B cell (primary cell): ENCODE measurements around the gene REV1. TPM values are rescaled to one million over a fixed set of nuclear protein-coding genes. Genes with fewer than 3 reads are reported as not detected.
"Not testable (repeated sequence)": the region's sequence is repeated elsewhere in the genome, so short reads cannot be mapped to it uniquely, and the experiment has no call there.

ENCODE experiments used
- ATAC-seq: fragments of 200-7000 bp; cut with Tn5 transposase; one replicate; pipeline ENCODE4 v1.10.0; 2021; ENCODE audit warnings: low read depth, mild to moderate bottlenecking, moderate number of reproducible peaks, moderate library complexity
- CTCF ChIA-PET: fragments of 350-600 bp; sonication (Branson Sonifier 250); formaldehyde crosslinking; loops from one replicate; lab custom pipeline; 2021; ENCODE audit warnings: antibody characterized with exemption, inconsistent platforms; lab: Charles Lee
- POLR2A ChIA-PET: fragments of 350-600 bp; sonication (Branson Sonifier 250); formaldehyde crosslinking; loops from one replicate; lab custom pipeline; 2021; ENCODE audit warnings: antibody characterized with exemption; lab: Charles Lee
- DNase-seq: peaks from one replicate; pipeline ENCODE4 v3.0.0; 2013
- H2AFZ ChIP-seq: 2 replicates; pipeline ENCODE4 v1.6.1; 2012; ENCODE audit warnings: mild to moderate bottlenecking, low read depth, low read length; ENCODE audit not compliant: insufficient read depth, poor library complexity, severe bottlenecking
- H3K27ac ChIP-seq, 2 donors: 1 replicate in 1 of 2; 2 replicates in 1 of 2; pipeline ENCODE4 v1.5.1; 2012 to 2013; ENCODE audit warnings: low read length in 2 of 2, mild to moderate bottlenecking in 2 of 2, moderate library complexity in 1 of 2
- H3K27me3 ChIP-seq, 4 experiments: fragments of 200-600 bp in 1 of 4; sonication (generic) in 1 of 4; replicated peaks in 1 of 4; 1 replicate in 2 of 4; 2 replicates in 2 of 4; pipeline versions ENCODE4 v1.6.1 to v1.7.0; 2013 to 2016; ENCODE audit warnings: low read length in 3 of 4, mild to moderate bottlenecking in 2 of 4, mixed read lengths in 1 of 4, moderate library complexity in 1 of 4; ENCODE audit not compliant: insufficient read depth in 4 of 4, control insufficient read depth in 3 of 4; ENCODE audit errors: control extremely low read depth in 1 of 4
- H3K36me3 ChIP-seq, 2 experiments: replicated peaks in 1 of 2; 1 replicate in 1 of 2; 2 replicates in 1 of 2; pipeline versions ENCODE4 v1.6.1 to v1.7.1; 2013; ENCODE audit warnings: low read length in 1 of 2; ENCODE audit not compliant: insufficient read depth in 2 of 2, control insufficient read depth in 1 of 2; ENCODE audit errors: control extremely low read depth in 1 of 2, extremely low read depth in 1 of 2
- H3K4me1 ChIP-seq, 2 donors: fragments of 200-600 bp in 1 of 2; sonication (generic) in 1 of 2; 1 replicate in 1 of 2; 2 replicates in 1 of 2; pipeline versions ENCODE4 v1.5.1 to v1.6.1; 2013 to 2017; ENCODE audit warnings: low read length in 2 of 2; ENCODE audit not compliant: control insufficient read depth in 2 of 2, insufficient read depth in 2 of 2
- H3K4me2 ChIP-seq: replicated peaks from 2 replicates; pipeline ENCODE3; 2012; ENCODE audit warnings: mild to moderate bottlenecking, low read depth, low read length; ENCODE audit not compliant: poor library complexity, severe bottlenecking
- H3K4me3 ChIP-seq, 5 experiments: fragments of 200-600 bp in 1 of 5; sonication (generic) in 1 of 5; 1 replicate in 3 of 5; 2 replicates in 2 of 5; pipeline versions ENCODE4 v1.5.1 to v1.7.0; 2011 to 2016; ENCODE audit warnings: low read length in 4 of 5, mild to moderate bottlenecking in 4 of 5, low read depth in 2 of 5, control low read depth in 1 of 5, moderate library complexity in 1 of 5; ENCODE audit not compliant: insufficient read depth in 1 of 5; ENCODE audit errors: control extremely low read depth in 1 of 5, extremely low read depth in 1 of 5
- H3K79me2 ChIP-seq: fragments of 200-600 bp; sonication (generic); one replicate; pipeline ENCODE4 v1.6.0; 2016; ENCODE audit warnings: low read length; ENCODE audit not compliant: control insufficient read depth, insufficient read depth
- H3K9ac ChIP-seq: fragments of 200-600 bp; sonication (generic); 2 replicates; pipeline ENCODE4 v1.6.1; 2017; ENCODE audit warnings: mild to moderate bottlenecking, low read length, moderate library complexity
- H3K9me3 ChIP-seq, 3 donors: one replicate each; pipeline versions ENCODE4 v1.6.1 to v1.7.1; 2013; ENCODE audit warnings: low read length in 2 of 3; ENCODE audit not compliant: control insufficient read depth in 2 of 3, insufficient read depth in 1 of 3; ENCODE audit errors: control extremely low read depth in 1 of 3
- H4K20me1 ChIP-seq: 2 replicates; pipeline ENCODE4 v1.6.0; 2012; ENCODE audit warnings: mild to moderate bottlenecking, low read length; ENCODE audit not compliant: insufficient read depth, control insufficient read depth, poor library complexity, severe bottlenecking
- H3K27ac Mint-ChIP-seq: one replicate; pipeline ENCODE4 v1.8.0; 2021; ENCODE audit warnings: mixed read lengths
- H3K27me3 Mint-ChIP-seq: one replicate; pipeline ENCODE4 v1.8.0; 2021; ENCODE audit warnings: mixed read lengths
- H3K4me1 Mint-ChIP-seq: one replicate; pipeline ENCODE4 v1.8.0; 2021; ENCODE audit warnings: mixed read lengths
- H3K4me3 Mint-ChIP-seq: one replicate; pipeline ENCODE4 v1.8.0; 2021; ENCODE audit warnings: mixed read lengths
- H3K9me3 Mint-ChIP-seq: one replicate; pipeline ENCODE4 v1.8.0; 2022; ENCODE audit warnings: mixed read lengths; ENCODE audit not compliant: insufficient read depth
- EZH2 ChIP-seq: IDR thresholded peaks from 2 replicates; pipeline ENCODE4 v1.6.1; 2012; ENCODE audit warnings: borderline replicate concordance, low read depth, mild to moderate bottlenecking, moderate library complexity, low read length; ENCODE audit not compliant: insufficient read depth, poor library complexity, severe bottlenecking
- WGBS: methylation state at CpG from one replicate; pipeline ENCODE4 v1.1.5; 2013; ENCODE audit warnings: missing lambda C conversion rate; ENCODE audit not compliant: insufficient coverage; 5-methylcytosine and 5-hydroxymethylcytosine counted together
- intact Hi-C: fragments of 100-400 bp; cut with micrococcal nuclease; formaldehyde crosslinking; loops from one replicate; pipeline ENCODE4 v1.10.0; 2022
- polyA plus RNA-seq: library from polyadenylated mRNA; depleted of rRNA; stranded (reverse); fragments of >200 nt; gene quantifications from 2 replicates; pipeline ENCODE4 v1.2.3, GENCODE V29; 2012
- total RNA-seq, 2 donors: library from RNA; stranded (reverse); fragments of 120-200 nt in 1 of 2; gene quantifications; 1 replicate in 1 of 2; 2 replicates in 1 of 2; pipeline versions ENCODE4 v1.2.3 to v1.2.4, GENCODE V29; 2013 to 2022
- TF ChIP-seq, protein P1 (sequence below): fragments of 200-600 bp; IDR thresholded peaks from one replicate; pipeline ENCODE4 v1.8.0; 2022; ENCODE audit warnings: antibody characterized with exemption, mild to moderate bottlenecking

The REV1 gene
- total and polyA plus RNA-seq, 2 donors (not counting 1 experiment from before 2014, with no cell fraction given): 25.4 to 70.5 TPM

DNA sequence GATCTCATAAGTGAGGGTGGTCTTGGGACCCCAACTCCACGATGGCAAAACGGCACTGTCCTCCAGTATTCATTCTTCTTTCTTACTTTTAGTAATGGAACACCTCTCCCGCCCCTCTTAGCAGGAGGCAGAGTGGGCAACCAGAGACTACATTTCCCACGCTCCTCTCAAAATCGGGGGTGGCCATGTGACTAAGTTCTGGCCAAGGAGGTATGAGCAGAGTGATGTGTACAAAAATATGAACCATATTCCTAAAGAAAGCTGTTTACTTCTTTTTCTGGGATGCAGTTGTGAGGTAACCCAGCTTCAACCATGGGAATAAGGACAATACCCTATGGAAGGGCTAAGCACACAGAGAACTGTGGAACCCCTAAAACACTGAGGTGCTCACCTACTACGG, 12.8 kb downstream of the REV1 start:
- Histone ChIP-seq H3K9me3 (no peaks in the 10 kb centered on the region), H3K9ac (no peak overlapping the region), H3K36me3 (peaks cover 0 to 1% of the 10 kb centered on the region in 2 experiments), H3K4me1 (peaks cover 5 to 6% of the 10 kb centered on the region in 2 donors), H3K27ac (no peak overlapping the region), H3K27me3 (no peaks in the 10 kb centered on the region), H3K4me2 (no peak overlapping the region), H4K20me1 (peaks cover 67% of the 10 kb centered on the region), H2AFZ (no peak overlapping the region), H3K79me2 (peaks cover 100% of the 10 kb centered on the region), H3K4me3 (no peak overlapping the region)
- ATAC-seq: no peak
- intact Hi-C loops: no loop called here
- POLR2A ChIA-PET: no interaction called here
- Mint-ChIP-seq H3K4me3 (no peak overlapping the region), H3K27ac (no peak overlapping the region), H3K27me3 (no peaks in the 10 kb centered on the region), H3K9me3 (no peaks in the 10 kb centered on the region), H3K4me1 (peaks cover 40% of the 10 kb centered on the region)
- CTCF ChIA-PET: no interaction called here
- WGBS: 100% methylated on average over 1 of the region's 6 CpGs
- no peak for TF ChIP-seq EZH2
- TF ChIP-seq, protein P1, sequence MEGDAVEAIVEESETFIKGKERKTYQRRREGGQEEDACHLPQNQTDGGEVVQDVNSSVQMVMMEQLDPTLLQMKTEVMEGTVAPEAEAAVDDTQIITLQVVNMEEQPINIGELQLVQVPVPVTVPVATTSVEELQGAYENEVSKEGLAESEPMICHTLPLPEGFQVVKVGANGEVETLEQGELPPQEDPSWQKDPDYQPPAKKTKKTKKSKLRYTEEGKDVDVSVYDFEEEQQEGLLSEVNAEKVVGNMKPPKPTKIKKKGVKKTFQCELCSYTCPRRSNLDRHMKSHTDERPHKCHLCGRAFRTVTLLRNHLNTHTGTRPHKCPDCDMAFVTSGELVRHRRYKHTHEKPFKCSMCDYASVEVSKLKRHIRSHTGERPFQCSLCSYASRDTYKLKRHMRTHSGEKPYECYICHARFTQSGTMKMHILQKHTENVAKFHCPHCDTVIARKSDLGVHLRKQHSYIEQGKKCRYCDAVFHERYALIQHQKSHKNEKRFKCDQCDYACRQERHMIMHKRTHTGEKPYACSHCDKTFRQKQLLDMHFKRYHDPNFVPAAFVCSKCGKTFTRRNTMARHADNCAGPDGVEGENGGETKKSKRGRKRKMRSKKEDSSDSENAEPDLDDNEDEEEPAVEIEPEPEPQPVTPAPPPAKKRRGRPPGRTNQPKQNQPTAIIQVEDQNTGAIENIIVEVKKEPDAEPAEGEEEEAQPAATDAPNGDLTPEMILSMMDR: no peak
- no peak for DNase-seq

DNA sequence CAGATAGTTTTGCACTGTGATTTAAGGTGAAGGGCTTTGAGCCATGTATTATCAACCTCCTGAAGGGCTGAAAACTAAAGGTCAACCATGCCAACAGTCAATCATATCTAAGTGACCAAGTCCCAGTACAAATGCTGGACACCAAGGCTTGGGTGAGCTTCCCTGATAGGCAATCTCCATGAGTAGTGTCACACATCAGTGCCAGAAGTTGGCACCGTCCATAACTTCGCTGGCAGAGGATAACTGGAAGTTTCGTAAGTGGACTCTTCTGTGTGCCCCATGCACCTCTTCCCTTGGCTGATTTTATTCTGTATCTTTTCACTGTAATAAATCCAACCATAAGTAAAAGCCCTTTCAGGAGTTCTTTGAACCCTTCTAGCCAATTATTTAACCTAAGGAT, 13.2 kb downstream of the REV1 start:
- H3K4me1 Mint-ChIP-seq: peaks cover 43% of the 10 kb centered on the region
- peaks cover 100% of the 10 kb centered on the region for H3K79me2 ChIP-seq
- ChIA-PET CTCF (no interaction called here), POLR2A (no interaction called here)
- intact Hi-C loops: no loop called here
- no peaks in the 10 kb centered on the region for H3K9me3 ChIP-seq
- no peaks in the 10 kb centered on the region for H3K36me3 ChIP-seq
- H3K27ac ChIP-seq: no peak overlapping the region
- no peak overlapping the region for H3K4me3 Mint-ChIP-seq
- TF ChIP-seq EZH2: no peak
- TF ChIP-seq, protein P1: no peak
- peaks cover 63% of the 10 kb centered on the region for H4K20me1 ChIP-seq
- no peak for ATAC-seq
- no peak for DNase-seq
- no peaks in the 10 kb centered on the region for H3K27me3 Mint-ChIP-seq
- H3K27ac Mint-ChIP-seq: no peak overlapping the region
- H3K4me1 ChIP-seq: peaks cover 5 to 6% of the 10 kb centered on the region in 2 donors
- no peak overlapping the region for H2AFZ ChIP-seq
- 100% methylated on average over 1 of the region's 3 CpGs for WGBS
- no peak overlapping the region for H3K4me3 ChIP-seq
- no peak overlapping the region for H3K4me2 ChIP-seq
- no peak overlapping the region for H3K9ac ChIP-seq
- no peaks in the 10 kb centered on the region for H3K9me3 Mint-ChIP-seq
- no peaks in the 10 kb centered on the region for H3K27me3 ChIP-seq

DNA sequence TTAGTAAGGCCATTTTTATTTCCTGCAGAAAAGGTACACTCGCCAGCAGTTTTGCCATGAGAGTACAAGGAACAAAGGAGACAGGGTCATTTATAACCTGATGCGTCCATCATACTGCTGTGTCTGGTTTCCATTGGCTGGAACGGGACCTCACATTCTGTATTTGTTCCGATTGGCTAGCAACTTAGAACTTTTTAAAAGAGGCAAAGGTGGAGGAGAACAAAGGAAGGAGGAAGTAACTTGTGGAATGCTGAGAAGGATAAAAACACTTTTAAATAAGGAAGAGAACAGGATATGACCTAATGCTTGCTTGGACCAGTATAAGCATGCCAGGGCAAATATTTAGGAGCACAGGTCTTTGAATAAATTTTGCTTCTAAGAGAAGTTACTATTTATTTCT, 14.7 kb downstream of the REV1 start:
- H3K9me3 Mint-ChIP-seq, H3K36me3 ChIP-seq, CTCF ChIA-PET, H3K4me2 ChIP-seq, H2AFZ ChIP-seq, H3K27me3 Mint-ChIP-seq, H3K4me3 ChIP-seq, intact Hi-C loops, H3K9ac ChIP-seq, DNase-seq, H3K4me3 Mint-ChIP-seq, H3K4me1 ChIP-seq, H3K27ac ChIP-seq, H3K27me3 ChIP-seq, ATAC-seq, H3K27ac Mint-ChIP-seq, H3K9me3 ChIP-seq, POLR2A ChIA-PET: not testable (repeated sequence)
- H3K4me1 Mint-ChIP-seq: peaks cover 44% of the 10 kb centered on the region
- peaks cover 57% of the 10 kb centered on the region for H4K20me1 ChIP-seq
- WGBS: 100% methylated on average over 3 of the region's 4 CpGs
- H3K79me2 ChIP-seq: peaks cover 100% of the 10 kb centered on the region
